HepG2 (cell line): ENCODE data around the gene EGR4. TPM values are rescaled to one million over a fixed set of nuclear protein-coding genes. Genes with fewer than 3 reads are reported as not detected.
A peak's percentile ranks its signal among the peaks of the same experiment; 100 is the strongest.

Experiments used
- AKAP8 ChIP-seq: sonication (generic); formaldehyde crosslinking; IDR thresholded peaks from 2 replicates; pipeline ENCODE4 v1.5.1; 2020; ENCODE audit warnings: mild to moderate bottlenecking, missing genetic modification reagents
- ARNT ChIP-seq: fragments of 450-650 bp; IDR thresholded peaks from 2 replicates; pipeline ENCODE4 v1.6.1; 2017
- ARNT2 ChIP-seq: sonication (generic); formaldehyde crosslinking; IDR thresholded peaks from 2 replicates; pipeline ENCODE4 v1.8.0; 2022; ENCODE audit warnings: mild to moderate bottlenecking, low read depth, missing genetic modification reagents, moderate library complexity
- CCDC6 ChIP-seq: sonication (generic); formaldehyde crosslinking; IDR thresholded peaks from 2 replicates; pipeline ENCODE4 v1.8.1; 2022; ENCODE audit warnings: mild to moderate bottlenecking, missing genetic modification reagents, moderate library complexity
- ELF3 ChIP-seq: IDR thresholded peaks from 2 replicates; pipeline ENCODE4 v1.6.1; 2016; ENCODE audit warnings: missing genetic modification reagents, missing compliant biosample characterization
- GTF3A ChIP-seq: sonication (generic); formaldehyde crosslinking; conservative IDR thresholded peaks from 2 replicates; pipeline ENCODE4 v1.4.0; 2020; ENCODE audit warnings: mild to moderate bottlenecking, missing genetic modification reagents
- POLR2G ChIP-seq: fragments of 200-400 bp; formaldehyde crosslinking; IDR thresholded peaks from 2 replicates; pipeline ENCODE4 v1.6.1; 2018; ENCODE audit warnings: mild to moderate bottlenecking, low read depth, low read length, moderate library complexity
- RBM22 ChIP-seq: fragments of 200-400 bp; formaldehyde crosslinking; optimal IDR thresholded peaks from 2 replicates; pipeline ENCODE3; 2017; ENCODE audit warnings: mild to moderate bottlenecking, low read length, moderate library complexity
- TEAD3 ChIP-seq: optimal IDR thresholded peaks from 2 replicates; pipeline ENCODE3; 2016; ENCODE audit warnings: borderline replicate concordance
- THYN1 ChIP-seq: sonication (generic); formaldehyde crosslinking; IDR thresholded peaks from 2 replicates; pipeline ENCODE4 v1.8.1; 2023; ENCODE audit warnings: low read depth, mild to moderate bottlenecking, moderate library complexity, missing genetic modification reagents, borderline replicate concordance
- YY1 ChIP-seq: IDR thresholded peaks from 2 replicates; pipeline ENCODE4 v1.6.1; 2011; ENCODE audit warnings: low read length, low read depth, moderate library complexity, mild to moderate bottlenecking; ENCODE audit not compliant: insufficient read depth, insufficient replicate concordance
- ZBTB10 ChIP-seq: sonication (generic); formaldehyde crosslinking; IDR thresholded peaks from 2 replicates; pipeline ENCODE4 v1.4.0; 2020; ENCODE audit warnings: missing genetic modification reagents, borderline replicate concordance
- ZBTB8A ChIP-seq: sonication (generic); formaldehyde crosslinking; IDR thresholded peaks from 2 replicates; pipeline ENCODE4 v1.4.0; 2020; ENCODE audit warnings: mild to moderate bottlenecking, low read depth, missing genetic modification reagents, borderline replicate concordance
- ZC3H13 ChIP-seq: sonication (generic); formaldehyde crosslinking; IDR thresholded peaks from 2 replicates; pipeline ENCODE4 v1.8.1; 2023; ENCODE audit warnings: mild to moderate bottlenecking, missing genetic modification reagents, moderate library complexity
- ZKSCAN5 ChIP-seq: sonication (generic); formaldehyde crosslinking; IDR thresholded peaks from 2 replicates; pipeline ENCODE4 v1.5.1; 2020; ENCODE audit warnings: mild to moderate bottlenecking, missing genetic modification reagents
- ZNF143 ChIP-seq: sonication (generic); formaldehyde crosslinking; IDR thresholded peaks from 2 replicates; pipeline ENCODE4 v1.4.0; 2020; ENCODE audit warnings: missing genetic modification reagents
- ZNF264 ChIP-seq: sonication (generic); formaldehyde crosslinking; IDR thresholded peaks from 2 replicates; pipeline ENCODE4 v1.4.0; 2020; ENCODE audit warnings: missing genetic modification reagents
- ZNF768 ChIP-seq: sonication (generic); formaldehyde crosslinking; IDR thresholded peaks from 2 replicates; pipeline ENCODE4 v1.4.0; 2020; ENCODE audit warnings: missing genetic modification reagents
- polyA plus RNA-seq, 8 experiments: library from polyadenylated mRNA; depleted of rRNA in 3 of 8; stranded (reverse) in 7 of 8; unstranded in 1 of 8; fragments of >200 nt; fragmentation: Illumina TruSeq in 4 of 8; extraction: Trizol in 4 of 8; gene quantifications; 2 replicates each; pipeline versions ENCODE4 v1.2.1 to v1.2.3, GENCODE V29; 2011 to 2016; ENCODE audit warnings: low read depth in 4 of 8, missing spikeins in 1 of 8, mixed read lengths in 1 of 8; ENCODE audit not compliant: insufficient read depth in 1 of 8
- total RNA-seq, 5 experiments: library from RNA; depleted of rRNA; stranded (reverse); fragments of >200 nt; fragmentation: Illumina TruSeq; extraction: Trizol; gene quantifications; 2 replicates each; pipeline ENCODE4 v1.2.3, GENCODE V29; 2016; ENCODE audit warnings: low read depth in 1 of 5
- TF ChIP-seq, protein P1 (sequence below): conservative IDR thresholded peaks from 2 replicates; pipeline ENCODE4 v1.6.1; 2018; ENCODE audit warnings: missing genetic modification reagents
- TF ChIP-seq, protein P2 (sequence below): sonication (generic); formaldehyde crosslinking; IDR thresholded peaks from 2 replicates; pipeline ENCODE4 v1.4.0; 2020; ENCODE audit warnings: mild to moderate bottlenecking, missing genetic modification reagents
- TF ChIP-seq, protein P3 (sequence below): sonication (generic); formaldehyde crosslinking; IDR thresholded peaks from 2 replicates; pipeline ENCODE4 v1.5.1; 2020; ENCODE audit warnings: mild to moderate bottlenecking, missing genetic modification reagents, moderate library complexity

The EGR4 gene
- total and polyA plus RNA-seq, 2 of the 13 experiments (the other 11 are each of a cell fraction or from before 2014, with no cell fraction given): not detected

- TF ChIP-seq ZBTB10 (CRISPR knock-in tag): no peak
- TF ChIP-seq ELF3 (CRISPR knock-in tag): no peak
- TF ChIP-seq AKAP8 (CRISPR knock-in tag): peak; percentile 57; the same call in 1 of the 2 replicates
- TF ChIP-seq ZC3H13 (CRISPR knock-in tag): 0 out of 2 replicates have a peak, but pooled peaks have one; percentile 12
- TF ChIP-seq THYN1 (CRISPR knock-in tag): no peak
- TF ChIP-seq ZNF768 (CRISPR knock-in tag): peak; percentile 54; the same call in 1 of the 2 replicates
- TF ChIP-seq, protein P1, sequence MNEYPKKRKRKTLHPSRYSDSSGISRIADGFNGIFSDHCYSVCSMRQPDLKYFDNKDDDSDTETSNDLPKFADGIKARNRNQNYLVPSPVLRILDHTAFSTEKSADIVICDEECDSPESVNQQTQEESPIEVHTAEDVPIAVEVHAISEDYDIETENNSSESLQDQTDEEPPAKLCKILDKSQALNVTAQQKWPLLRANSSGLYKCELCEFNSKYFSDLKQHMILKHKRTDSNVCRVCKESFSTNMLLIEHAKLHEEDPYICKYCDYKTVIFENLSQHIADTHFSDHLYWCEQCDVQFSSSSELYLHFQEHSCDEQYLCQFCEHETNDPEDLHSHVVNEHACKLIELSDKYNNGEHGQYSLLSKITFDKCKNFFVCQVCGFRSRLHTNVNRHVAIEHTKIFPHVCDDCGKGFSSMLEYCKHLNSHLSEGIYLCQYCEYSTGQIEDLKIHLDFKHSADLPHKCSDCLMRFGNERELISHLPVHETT (CRISPR knock-in tag): no peak
- TF ChIP-seq CCDC6 (CRISPR knock-in tag): 0 out of 2 replicates have a peak, but pooled peaks have one; percentile 53
- TF ChIP-seq, protein P2, sequence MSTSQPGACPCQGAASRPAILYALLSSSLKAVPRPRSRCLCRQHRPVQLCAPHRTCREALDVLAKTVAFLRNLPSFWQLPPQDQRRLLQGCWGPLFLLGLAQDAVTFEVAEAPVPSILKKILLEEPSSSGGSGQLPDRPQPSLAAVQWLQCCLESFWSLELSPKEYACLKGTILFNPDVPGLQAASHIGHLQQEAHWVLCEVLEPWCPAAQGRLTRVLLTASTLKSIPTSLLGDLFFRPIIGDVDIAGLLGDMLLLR (CRISPR knock-in tag): no peak
- no peak for TF ChIP-seq ZNF143 (CRISPR knock-in tag)
- TF ChIP-seq TEAD3 (CRISPR knock-in tag): no peak
- TF ChIP-seq, protein P3, sequence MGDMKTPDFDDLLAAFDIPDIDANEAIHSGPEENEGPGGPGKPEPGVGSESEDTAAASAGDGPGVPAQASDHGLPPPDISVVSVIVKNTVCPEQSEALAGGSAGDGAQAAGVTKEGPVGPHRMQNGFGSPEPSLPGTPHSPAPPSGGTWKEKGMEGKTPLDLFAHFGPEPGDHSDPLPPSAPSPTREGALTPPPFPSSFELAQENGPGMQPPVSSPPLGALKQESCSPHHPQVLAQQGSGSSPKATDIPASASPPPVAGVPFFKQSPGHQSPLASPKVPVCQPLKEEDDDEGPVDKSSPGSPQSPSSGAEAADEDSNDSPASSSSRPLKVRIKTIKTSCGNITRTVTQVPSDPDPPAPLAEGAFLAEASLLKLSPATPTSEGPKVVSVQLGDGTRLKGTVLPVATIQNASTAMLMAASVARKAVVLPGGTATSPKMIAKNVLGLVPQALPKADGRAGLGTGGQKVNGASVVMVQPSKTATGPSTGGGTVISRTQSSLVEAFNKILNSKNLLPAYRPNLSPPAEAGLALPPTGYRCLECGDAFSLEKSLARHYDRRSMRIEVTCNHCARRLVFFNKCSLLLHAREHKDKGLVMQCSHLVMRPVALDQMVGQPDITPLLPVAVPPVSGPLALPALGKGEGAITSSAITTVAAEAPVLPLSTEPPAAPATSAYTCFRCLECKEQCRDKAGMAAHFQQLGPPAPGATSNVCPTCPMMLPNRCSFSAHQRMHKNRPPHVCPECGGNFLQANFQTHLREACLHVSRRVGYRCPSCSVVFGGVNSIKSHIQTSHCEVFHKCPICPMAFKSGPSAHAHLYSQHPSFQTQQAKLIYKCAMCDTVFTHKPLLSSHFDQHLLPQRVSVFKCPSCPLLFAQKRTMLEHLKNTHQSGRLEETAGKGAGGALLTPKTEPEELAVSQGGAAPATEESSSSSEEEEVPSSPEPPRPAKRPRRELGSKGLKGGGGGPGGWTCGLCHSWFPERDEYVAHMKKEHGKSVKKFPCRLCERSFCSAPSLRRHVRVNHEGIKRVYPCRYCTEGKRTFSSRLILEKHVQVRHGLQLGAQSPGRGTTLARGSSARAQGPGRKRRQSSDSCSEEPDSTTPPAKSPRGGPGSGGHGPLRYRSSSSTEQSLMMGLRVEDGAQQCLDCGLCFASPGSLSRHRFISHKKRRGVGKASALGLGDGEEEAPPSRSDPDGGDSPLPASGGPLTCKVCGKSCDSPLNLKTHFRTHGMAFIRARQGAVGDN: peak; percentile 30; the same call in 1 of the 2 replicates
- TF ChIP-seq ZNF264 (CRISPR knock-in tag): no peak
- no peak for TF ChIP-seq ARNT2 (CRISPR knock-in tag)
- no peak for TF ChIP-seq ZBTB8A (CRISPR knock-in tag)
- no peak for TF ChIP-seq ZKSCAN5
- peak; percentile 10 for TF ChIP-seq RBM22
- TF ChIP-seq ARNT: no peak
- no peak for TF ChIP-seq GTF3A (CRISPR knock-in tag)
- peak; percentile 56 for TF ChIP-seq POLR2G
- no peak for TF ChIP-seq YY1
Observed at GRCh38 chr2:73255007-73255644, 38.2 kb downstream of the EGR4 start (continued).
